Stimulated activated CD8-positive, alpha-beta memory T cell treated with anti-CD3 and anti-CD28 coated beads, Interleukin-2, amount 100 ng/mL, for 1 hour (primary cell): ENCODE measurements around the gene RBM33.
"Not testable (repeated sequence)": the region's sequence is repeated elsewhere in the genome, so short reads cannot be mapped to it uniquely, and the experiment has no call there.

Source experiments
- DNase-seq, 2 donors: peaks; one replicate each; pipeline ENCODE4 v3.0.0-alpha.2; 2020; ENCODE audit warnings: low read depth in 2 of 2

Gene RBM33

GRCh38 chr7:155665079-155665956 lies 20.9 kb downstream of the RBM33 start:
- no peak for DNase-seq

- DNase-seq, result no peak
These were observed 21.5 kb downstream of the RBM33 start for GRCh38 chr7:155665957-155666287.

GRCh38 chr7:155667241-155667829 lies 22.9 kb downstream of the RBM33 start:
- DNase-seq, result no peak

GRCh38 chr7:155669717-155670505 lies 25.4 kb downstream of the RBM33 start:
- no peak for DNase-seq

- no peak for DNase-seq
These were observed 26.1 kb downstream of the RBM33 start for GRCh38 chr7:155670521-155670920.

GRCh38 chr7:155674556-155674955 lies 30.1 kb downstream of the RBM33 start:
- no peak for DNase-seq

GRCh38 chr7:155676052-155676451 lies 31.6 kb downstream of the RBM33 start:
- no peak for DNase-seq

GRCh38 chr7:155677688-155678087 lies 33.2 kb downstream of the RBM33 start:
- DNase-seq, result no peak

- DNase-seq, result no peak
These were observed 35.7 kb downstream of the RBM33 start for GRCh38 chr7:155680124-155680523.

- DNase-seq, result no peak
These were observed 36.4 kb downstream of the RBM33 start for GRCh38 chr7:155680864-155681263.

- no peak for DNase-seq
These were observed 37.2 kb downstream of the RBM33 start for GRCh38 chr7:155681663-155682062.

- no peak for DNase-seq
These were observed 38.0 kb downstream of the RBM33 start for GRCh38 chr7:155682484-155682883.

GRCh38 chr7:155683098-155683497 lies 38.6 kb downstream of the RBM33 start:
- no peak for DNase-seq

- no peak for DNase-seq
These were observed 39.3 kb downstream of the RBM33 start for GRCh38 chr7:155683714-155684113.

- DNase-seq, result no peak
These were observed 40.1 kb downstream of the RBM33 start for GRCh38 chr7:155684543-155684942.

GRCh38 chr7:155685070-155685790 lies 40.8 kb downstream of the RBM33 start:
- no peak for DNase-seq

GRCh38 chr7:155685791-155686160 lies 41.3 kb downstream of the RBM33 start:
- DNase-seq, result no peak

GRCh38 chr7:155686620-155687324 lies 42.3 kb downstream of the RBM33 start:
- DNase-seq, result not testable (repeated sequence)

GRCh38 chr7:155688237-155688636 lies 43.8 kb downstream of the RBM33 start:
- not testable (repeated sequence) for DNase-seq

- DNase-seq, result not testable (repeated sequence)
These were observed 46.2 kb downstream of the RBM33 start for GRCh38 chr7:155690655-155691054.

- no peak for DNase-seq
These were observed 47.9 kb downstream of the RBM33 start for GRCh38 chr7:155692317-155692716.
